Adrenal gland (tissue), 5 donors: ENCODE results near the gene PCCB.

Source experiments
- CTCF ChIP-seq, 6 experiments: fragments of 450-650 bp in 4 of 6; fragments of 200-600 bp in 2 of 6; sonication (generic) in 1 of 6; IDR thresholded peaks; 1 replicate in 5 of 6; 2 replicates in 1 of 6; pipeline versions ENCODE4 v1.5.1 to v1.8.0; 2016 to 2021; ENCODE audit warnings: antibody characterized with exemption in 6 of 6, mild to moderate bottlenecking in 2 of 6, moderate library complexity in 1 of 6
- POLR2A ChIP-seq, 2 donors: fragments of 450-650 bp; IDR thresholded peaks; one replicate each; pipeline ENCODE4 v1.6.1; 2017; ENCODE audit warnings: antibody characterized with exemption in 2 of 2, mild to moderate bottlenecking in 2 of 2, moderate library complexity in 1 of 2
- donor health status: DM: no; HTN: no; CAD: no.

GRCh38 chr3:136250059-136250902 lies at the start of gene PCCB:
- TF ChIP-seq CTCF (IDR thresholded peaks at IDR 0.05), result peak; percentile 65 to 98 (median 92)
- peak; percentile 76 to 84 for TF ChIP-seq POLR2A (IDR thresholded peaks at IDR 0.05)
